Adipose tissue (tissue), 3 donors: Measurements from ENCODE around the gene CUL1. TPM values are rescaled to one million over a fixed set of nuclear protein-coding genes. Genes with fewer than 3 reads are reported as not detected.
"Not testable (repeated sequence)": the region's sequence is repeated elsewhere in the genome, so short reads cannot be mapped to it uniquely, and the experiment has no call there.

Experiments
- H3K27ac ChIP-seq: one replicate; pipeline ENCODE4 v1.5.1; 2013; ENCODE audit warnings: low read depth, low read length
- WGBS, 3 donors: extraction: QIAGEN DNeasy Blood & Tissue Kit; methylation state at CpG; one replicate each; pipeline ENCODE4 v1.1.7; 2013; 5-methylcytosine and 5-hydroxymethylcytosine counted together
- polyA plus RNA-seq, 3 donors: library from polyadenylated mRNA; stranded (reverse); fragments of 200-250 nt; gene quantifications; one replicate each; pipeline ENCODE4 v1.2.3, GENCODE V29; 2013
- donor health status: healthy with polysubstance abuse.
- donor health status: Bipolar disorder and iron deficiency.
- donor health status: healthy.

CUL1 gene
- polyA plus RNA-seq, 3 donors: 14.1 to 37.3 (median 30.4) TPM

- WGBS, 3 donors: 97 to 99% (median 98%) methylated on average over 17 of the region's 17 CpGs
- not testable (repeated sequence) for H3K27ac ChIP-seq
Measured at GRCh38 chr7:148710426-148710825, 11.7 kb downstream of the CUL1 start.

GRCh38 chr7:148711191-148712102 lies 12.7 kb downstream of the CUL1 start:
- WGBS, 3 donors: 63 to 88% (median 67%) methylated on average over 16 of the region's 16 CpGs
- no peak overlapping the region for H3K27ac ChIP-seq

GRCh38 chr7:148712678-148713329 lies 14.1 kb downstream of the CUL1 start:
- WGBS, 3 donors: 46 to 64% (median 62%) methylated on average over 4 of the region's 4 CpGs

DNA sequence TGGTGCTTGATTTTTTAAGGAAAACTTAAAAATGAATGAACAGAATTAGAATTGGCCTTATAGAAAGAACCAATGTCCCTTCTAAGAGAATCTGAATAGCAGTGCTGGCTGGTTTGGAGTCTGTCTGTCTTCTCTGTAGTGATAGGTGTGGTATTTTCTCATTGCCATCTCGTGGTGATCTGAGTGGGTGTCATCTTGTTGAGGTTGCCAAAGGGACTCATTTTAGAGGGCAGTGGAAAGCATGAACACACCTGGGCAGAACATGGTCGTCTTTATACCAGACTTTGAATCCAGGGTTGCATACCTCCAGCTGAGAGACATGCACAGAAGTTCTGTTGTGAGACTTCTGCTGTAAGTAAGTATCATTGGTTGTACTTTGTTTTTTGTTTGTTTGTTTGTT lies 15.8 kb downstream of the CUL1 start:
- 62 to 82% (median 72%) methylated on average over 2 of the region's 2 CpGs for WGBS, 3 donors

More at GRCh38 chr7:148712678-148713329, 14.1 kb downstream of the CUL1 start:
- no peak overlapping the region for H3K27ac ChIP-seq

DNA sequence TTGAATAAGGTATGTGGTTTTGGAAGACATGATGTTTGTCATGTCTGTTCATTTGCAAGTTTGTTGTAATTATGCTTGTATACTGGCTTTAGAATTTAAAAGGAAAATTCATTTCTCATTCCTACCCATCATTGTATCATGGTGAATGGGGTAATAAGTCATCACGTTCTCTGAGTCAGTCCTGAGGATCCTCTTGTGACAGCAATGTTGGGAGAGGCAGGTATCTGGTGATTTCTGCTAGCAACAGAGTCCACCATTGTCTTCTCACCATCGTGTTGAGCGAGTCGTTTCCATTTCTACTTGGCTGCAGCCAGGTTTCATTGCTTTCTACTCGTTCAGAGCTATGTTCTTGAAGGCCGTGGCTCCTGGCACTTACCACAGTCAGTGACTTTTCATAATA lies 16.3 kb downstream of the CUL1 start:
- WGBS, 3 donors: 87 to 96% (median 91%) methylated on average over 6 of the region's 6 CpGs
- no peak overlapping the region for H3K27ac ChIP-seq

More for the DNA sequence above, 15.8 kb downstream of the CUL1 start:
- H3K27ac ChIP-seq: no peak overlapping the region

GRCh38 chr7:148717266-148717793 lies 18.6 kb downstream of the CUL1 start:
- no peak overlapping the region for H3K27ac ChIP-seq
- WGBS, 3 donors: 97 to 98% (median 97%) methylated on average over 12 of the region's 12 CpGs

- H3K27ac ChIP-seq: no peak overlapping the region
- 83 to 93% (median 83%) methylated on average over 3 of the region's 3 CpGs for WGBS, 3 donors
Measured at GRCh38 chr7:148718431-148718830, 19.7 kb downstream of the CUL1 start.

GRCh38 chr7:148719753-148720152 lies 21.1 kb downstream of the CUL1 start:
- no peak overlapping the region for H3K27ac ChIP-seq
- WGBS, 3 donors: 68 to 79% (median 74%) methylated on average over 5 of the region's 5 CpGs

- H3K27ac ChIP-seq: no peak overlapping the region
- 59 to 81% (median 69%) methylated on average over 5 of the region's 5 CpGs for WGBS, 3 donors
Measured at GRCh38 chr7:148720472-148720871, 21.8 kb downstream of the CUL1 start.

DNA sequence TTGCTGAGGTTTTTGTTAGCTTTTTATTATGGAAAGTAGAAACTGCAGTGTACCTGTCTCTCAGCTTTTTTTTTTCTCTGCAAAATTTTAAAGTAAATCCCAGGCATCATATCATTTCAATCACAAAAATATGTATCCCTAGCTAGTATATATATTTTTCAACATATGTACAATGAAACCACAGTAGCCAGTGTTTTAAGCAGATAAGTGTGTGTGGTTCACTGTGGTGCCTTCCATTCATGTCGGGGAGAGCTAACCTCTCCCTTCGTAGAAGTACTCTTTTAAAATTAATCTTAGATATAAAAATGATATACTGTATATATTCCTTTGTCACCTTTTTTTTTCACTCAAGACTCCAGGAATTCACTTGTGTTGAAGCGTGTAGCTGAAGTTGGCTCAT lies 22.7 kb downstream of the CUL1 start:
- 84 to 95% (median 88%) methylated on average over 3 of the region's 3 CpGs for WGBS, 3 donors
- H3K27ac ChIP-seq: no peak overlapping the region

DNA sequence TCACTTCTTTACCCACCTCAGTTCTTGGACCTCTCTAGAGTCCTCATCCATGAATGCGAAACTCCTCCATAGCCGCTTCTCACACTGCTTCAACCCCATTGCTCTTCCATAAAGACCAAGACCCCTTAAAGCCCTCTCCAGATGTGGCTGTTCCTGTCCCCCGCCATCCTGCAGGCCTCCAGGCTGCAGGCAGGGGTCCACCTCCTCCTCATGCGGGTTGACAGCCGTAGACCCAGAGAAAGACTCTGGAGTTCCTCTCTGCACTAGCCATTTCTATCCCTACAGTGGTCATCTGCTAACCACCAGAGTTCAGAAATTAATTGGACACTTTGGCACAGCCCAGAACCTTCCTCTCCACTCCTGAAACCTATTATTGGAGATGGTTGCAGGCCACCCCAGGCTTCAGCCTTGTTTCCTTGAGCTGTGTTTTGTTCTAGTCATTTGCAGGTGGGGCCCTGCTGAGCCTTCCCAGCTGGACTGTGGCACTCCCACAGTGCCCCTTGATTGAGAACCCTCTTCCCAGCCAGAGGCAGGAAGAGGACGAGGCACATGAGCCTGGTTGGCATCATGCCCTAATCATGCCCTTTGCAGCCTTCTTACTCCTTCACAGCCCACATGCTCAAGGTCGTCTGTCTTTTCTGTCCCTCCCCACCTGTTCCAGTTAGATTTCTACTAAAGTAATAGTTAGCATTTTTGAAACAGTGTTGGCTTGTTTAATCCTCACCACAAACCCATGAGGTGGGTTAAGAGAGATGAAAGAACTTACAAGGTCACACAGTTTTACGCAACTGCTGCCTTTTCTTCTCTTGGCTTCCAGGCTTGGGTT lies 23.9 kb downstream of the CUL1 start:
- no peak overlapping the region for H3K27ac ChIP-seq
- 67 to 72% (median 69%) methylated on average over 8 of the region's 8 CpGs for WGBS, 3 donors

DNA sequence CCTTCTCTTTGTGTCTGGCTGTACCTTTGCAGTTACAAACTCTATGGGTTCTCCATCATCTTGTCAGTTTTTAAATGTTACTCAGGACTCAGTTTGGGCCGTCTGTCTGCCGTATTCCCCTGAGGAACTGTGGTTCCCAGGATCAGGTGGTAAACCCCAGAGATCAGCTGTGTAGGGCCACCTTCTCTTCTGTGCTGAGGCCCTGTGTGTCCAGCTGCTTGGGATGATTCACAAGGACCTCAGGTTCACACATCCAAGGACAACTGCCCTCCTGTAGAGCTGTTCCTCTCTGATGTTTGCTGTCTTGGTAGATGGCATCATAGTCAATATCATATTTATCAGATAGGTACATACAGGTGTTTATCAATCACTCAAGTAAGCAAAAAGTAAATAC lies 24.5 kb downstream of the CUL1 start:
- no peak overlapping the region for H3K27ac ChIP-seq
- 20 to 78% (median 62%) methylated on average over 2 of the region's 2 CpGs for WGBS, 3 donors

- H3K27ac ChIP-seq: no peak overlapping the region
- 50 to 75% (median 53%) methylated on average over 3 of the region's 3 CpGs for WGBS, 3 donors
Measured at GRCh38 chr7:148723846-148724245, 25.1 kb downstream of the CUL1 start.

GRCh38 chr7:148726385-148726784 lies 27.7 kb downstream of the CUL1 start:
- no peak overlapping the region for H3K27ac ChIP-seq
- WGBS, 3 donors: 40 to 73% (median 47%) methylated on average over 2 of the region's 2 CpGs

DNA sequence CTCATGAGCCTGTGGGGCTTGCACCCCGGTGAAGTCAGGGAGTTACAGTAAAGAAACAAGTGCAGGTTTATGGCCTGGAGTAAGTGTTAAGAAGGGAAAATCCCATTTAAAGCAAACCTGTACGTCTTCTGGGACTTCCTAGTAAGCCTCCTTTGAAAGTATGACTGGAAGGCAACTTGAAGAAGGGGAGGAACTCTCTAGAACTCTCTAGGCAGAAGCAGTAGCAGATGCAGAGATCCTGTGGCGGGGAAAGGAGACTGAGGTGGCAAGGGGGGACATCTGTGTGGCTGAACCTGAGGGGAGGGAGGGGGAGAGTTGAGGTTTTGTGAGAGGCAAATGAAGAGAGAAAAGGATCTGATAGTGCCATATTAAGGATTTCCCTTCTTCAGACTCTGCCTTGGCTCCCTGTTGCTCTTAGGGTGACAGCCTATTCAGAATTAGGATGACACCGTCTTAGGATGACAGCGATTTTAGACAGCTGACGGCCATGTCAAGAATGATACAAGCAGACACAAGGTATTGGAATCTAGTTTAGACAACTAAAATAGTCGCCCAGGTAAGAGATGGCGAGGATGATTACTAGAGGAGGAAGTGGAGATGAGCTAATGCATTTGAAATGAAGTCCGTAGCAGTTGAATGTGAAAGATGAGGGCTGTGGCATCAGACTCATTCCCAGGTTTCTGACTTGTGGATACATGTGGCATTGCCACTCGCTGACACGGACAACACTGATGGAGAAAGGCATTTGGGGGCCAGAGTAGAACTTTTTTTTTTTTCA lies 29.0 kb downstream of the CUL1 start:
- no peak overlapping the region for H3K27ac ChIP-seq
- 83 to 93% (median 86%) methylated on average over 11 of the region's 11 CpGs for WGBS, 3 donors

GRCh38 chr7:148729984-148730733 lies 31.5 kb downstream of the CUL1 start:
- no peak overlapping the region for H3K27ac ChIP-seq
- 80 to 86% (median 85%) methylated on average over 12 of the region's 12 CpGs for WGBS, 3 donors

DNA sequence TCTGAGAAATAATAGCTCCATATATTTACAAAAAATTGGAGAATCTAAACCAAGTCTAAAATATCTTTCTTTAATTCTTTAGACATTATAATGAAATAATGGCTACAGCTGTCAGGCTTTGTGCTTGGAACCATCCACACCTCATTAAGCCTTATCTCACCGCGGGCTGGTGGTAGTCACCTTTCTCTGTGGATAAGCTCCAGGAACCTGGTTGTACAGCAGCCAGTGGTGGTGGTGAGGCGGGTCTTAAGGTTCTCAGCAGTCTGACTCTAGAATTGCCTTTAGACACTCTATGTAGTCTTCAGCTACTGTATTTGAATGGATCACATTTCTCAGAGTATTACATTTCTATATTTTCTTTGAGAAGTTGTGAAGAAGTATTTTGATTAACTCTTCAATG lies 34.2 kb downstream of the CUL1 start:
- no peak overlapping the region for H3K27ac ChIP-seq
- WGBS, 3 donors: 67 to 90% (median 90%) methylated on average over 3 of the region's 3 CpGs
